A549 (cell line): ENCODE data around the gene TPRX1. TPM values are rescaled to one million over a fixed set of nuclear protein-coding genes. Genes with fewer than 3 reads are reported as not detected.
A peak's percentile ranks its signal among the peaks of the same experiment; 100 is the strongest.
"Not testable (repeated sequence)": the region's sequence is repeated elsewhere in the genome, so short reads cannot be mapped to it uniquely, and the experiment has no call there.

ENCODE experiments used
- ATAC-seq, 2 experiments: fragments of 200-7000 bp in 1 of 2; fragments of >200 bp in 1 of 2; cut with Nextera tagmentation in 1 of 2; cut with Tn5 transposase in 1 of 2; 3 replicates each; pipeline versions ENCODE4 v1.8.0 to v1.9.1; 2018 to 2020; ENCODE audit warnings: mild to moderate bottlenecking in 1 of 2, moderate library complexity in 1 of 2
- CTCF ChIA-PET: fragments of 300-600 bp; sonication (Branson Sonifier 250); formaldehyde crosslinking; extraction: SDS; loops from one replicate; lab custom pipeline; 2021; ENCODE audit warnings: antibody characterized with exemption, inconsistent platforms; lab: Yijun Ruan, JAX
- POLR2A ChIA-PET: fragments of 350-600 bp; formaldehyde crosslinking; extraction: SDS; loops from one replicate; lab custom pipeline; 2021; ENCODE audit warnings: antibody characterized with exemption, inconsistent platforms; lab: Yijun Ruan, JAX
- DNase-seq, 2 experiments: peaks; one replicate each; pipeline versions ENCODE4 v3.0.0 to v3.0.0-alpha.2; 2011 to 2016; ENCODE audit warnings: low read depth in 1 of 2, low spot score in 1 of 2
- FAIRE-seq: peaks from 2 replicates; lab custom pipeline; 2011; peaks lifted over from hg19 to GRCh38; lab: Jason Lieb, UNC
- H3K27ac ChIP-seq, 2 experiments: fragments of >200 bp; sonication (Bioruptor Twin); formaldehyde crosslinking; 3 replicates each; pipeline ENCODE4 v1.5.1; 2016 to 2017
- H3K4me1 ChIP-seq: fragments of >200 bp; sonication (Bioruptor Twin); formaldehyde crosslinking; 3 replicates; pipeline ENCODE4 v1.6.1; 2016
- H3K4me2 ChIP-seq: fragments of >200 bp; sonication (Bioruptor Twin); formaldehyde crosslinking; 3 replicates; pipeline ENCODE4 v1.6.1; 2016
- H3K4me3 ChIP-seq: fragments of >200 bp; sonication (Bioruptor Twin); formaldehyde crosslinking; 3 replicates; pipeline ENCODE4 v1.5.1; 2016
- H3K9me3 ChIP-seq: fragments of >200 bp; sonication (Bioruptor Twin); formaldehyde crosslinking; 3 replicates; pipeline ENCODE4 v1.6.1; 2016
- CHD4 ChIP-seq: fragments of 200-600 bp; sonication (generic); IDR thresholded peaks from 2 replicates; pipeline ENCODE4 v1.6.1; 2016; ENCODE audit warnings: antibody characterized with exemption, mild to moderate bottlenecking, borderline replicate concordance
- EHMT2 ChIP-seq: fragments of 200-600 bp; sonication (generic); IDR thresholded peaks from 2 replicates; pipeline ENCODE4 v1.6.1; 2016; ENCODE audit warnings: antibody characterized with exemption, low read depth, mild to moderate bottlenecking, moderate library complexity
- EP300 ChIP-seq, 2 experiments: fragments of >200 bp; sonication (Bioruptor Twin); formaldehyde crosslinking; IDR thresholded peaks; 2 replicates in 1 of 2; 3 replicates in 1 of 2; pipeline ENCODE4 v1.6.1; 2016 to 2017
- ESRRA ChIP-seq: fragments of 150-350 bp; IDR thresholded peaks from 2 replicates; pipeline ENCODE4 v1.6.1; 2014; ENCODE audit warnings: mild to moderate bottlenecking, low read length, borderline replicate concordance
- FOSB ChIP-seq: fragments of 250-450 bp; sonication (Bioruptor Pico); IDR thresholded peaks from 2 replicates; pipeline ENCODE4 v1.5.0; 2020; ENCODE audit warnings: mild to moderate bottlenecking, moderate library complexity
- GATA3 ChIP-seq: IDR thresholded peaks from 2 replicates; pipeline ENCODE4 v1.6.1; 2012; ENCODE audit warnings: borderline replicate concordance
- HOXB13 ChIP-seq: fragments of 250-450 bp; sonication (Bioruptor Pico); IDR thresholded peaks from 2 replicates; pipeline ENCODE4 v1.5.0; 2020; ENCODE audit warnings: low read depth, mild to moderate bottlenecking, moderate library complexity
- HOXB5 ChIP-seq: fragments of 250-450 bp; sonication (Bioruptor Pico); IDR thresholded peaks from 2 replicates; pipeline ENCODE4 v1.5.0; 2020; ENCODE audit warnings: mild to moderate bottlenecking, moderate library complexity
- KDM5A ChIP-seq: fragments of 200-600 bp; sonication (generic); IDR thresholded peaks from 2 replicates; pipeline ENCODE4 v1.6.1; 2016; ENCODE audit warnings: antibody characterized with exemption, mild to moderate bottlenecking
- NFE2L2 ChIP-seq: fragments of 150-350 bp; conservative IDR thresholded peaks from 2 replicates; pipeline ENCODE4 v1.6.1; 2014; ENCODE audit warnings: low read length
- PHF8 ChIP-seq: fragments of 200-600 bp; sonication (generic); IDR thresholded peaks from 2 replicates; pipeline ENCODE4 v1.6.1; 2016; ENCODE audit warnings: low read depth, mild to moderate bottlenecking, antibody characterized with exemption, moderate library complexity, borderline replicate concordance
- RFX5 ChIP-seq: fragments of 450-650 bp; IDR thresholded peaks from 2 replicates; pipeline ENCODE4 v1.7.1; 2014; ENCODE audit warnings: antibody characterized with exemption, mild to moderate bottlenecking, moderate library complexity
- RNF2 ChIP-seq: fragments of 200-600 bp; sonication (generic); IDR thresholded peaks from 2 replicates; pipeline ENCODE4 v1.6.1; 2016; ENCODE audit warnings: low read depth, mild to moderate bottlenecking, antibody characterized with exemption, moderate library complexity, borderline replicate concordance
- WGBS: methylation state at CpG from one replicate; pipeline ENCODE4 v1.1.6; 2017; ENCODE audit errors: missing lambda C conversion rate; 5-methylcytosine and 5-hydroxymethylcytosine counted together
- polyA plus RNA-seq, 4 experiments: library from polyadenylated mRNA; depleted of rRNA in 3 of 4; stranded (reverse); fragments of >200 nt; fragmentation: RNase III in 1 of 4; extraction: RNeasy Plus Mini Kit Qiagen cat#74134 plus additional on column Dnase treatment in 1 of 4; gene quantifications; 2 replicates in 3 of 4; 3 replicates in 1 of 4; pipeline ENCODE4 v1.2.3, GENCODE V29; 2011 to 2017
- TF ChIP-seq, protein P1 (sequence below): fragments of 250-450 bp; sonication (Bioruptor Pico); IDR thresholded peaks from 2 replicates; pipeline ENCODE4 v1.5.0; 2020; ENCODE audit warnings: low read depth, mild to moderate bottlenecking, moderate library complexity

The TPRX1 gene
- polyA plus RNA-seq, 2 of the 4 experiments (the other 2 are of a cell fraction) = not detected

DNA sequence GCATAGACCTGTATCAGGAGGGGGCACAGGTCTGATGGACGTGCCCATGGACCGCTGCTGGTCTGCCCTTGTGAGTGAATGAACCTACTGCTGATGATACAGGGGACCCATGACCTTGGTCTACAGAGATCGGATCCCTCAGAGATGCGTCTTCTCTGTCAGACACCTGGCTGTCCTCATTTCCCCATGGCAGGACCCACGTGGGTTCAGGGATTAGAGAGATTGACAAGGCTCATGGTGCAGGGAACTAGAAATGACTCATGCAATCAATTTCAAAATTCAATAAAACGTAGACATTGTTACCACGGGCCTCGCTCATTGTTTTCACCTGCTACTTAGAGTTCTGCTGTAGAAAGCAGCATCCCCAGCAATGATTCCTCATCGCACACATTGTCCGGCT is 962 bp upstream of the TPRX1 start:
- Histone ChIP-seq H3K9me3 (peaks cover 4% of the 10 kb centered on the region; the same call in 1 of the 3 replicates), H3K27ac (no peak overlapping the region), H3K4me3 (no peak overlapping the region), H3K4me2 (no peak overlapping the region), H3K4me1 (no peaks in the 10 kb centered on the region; the same call in 2 of the 3 replicates)
- no peak for DNase-seq
- peak in 1 of 2 experiments; percentile 24; a peak in 3 of 6 replicates for ATAC-seq
- CTCF ChIA-PET = interaction anchor here (1.3 to 3.6 kb wide), 5 partner anchors 9 to 63 kb away, joined by 3 to 33 read pairs (median 10); no protein-coding TSS in a partner anchor
- POLR2A ChIA-PET = no interaction called here
- TF ChIP-seq CHD4 = no peak
- no peak for TF ChIP-seq HOXB13 (CRISPR knock-in tag)
- TF ChIP-seq RNF2 = no peak
- TF ChIP-seq ESRRA = no peak
- TF ChIP-seq RFX5 = no peak
- TF ChIP-seq HOXB5 = no peak
- TF ChIP-seq, protein P1, sequence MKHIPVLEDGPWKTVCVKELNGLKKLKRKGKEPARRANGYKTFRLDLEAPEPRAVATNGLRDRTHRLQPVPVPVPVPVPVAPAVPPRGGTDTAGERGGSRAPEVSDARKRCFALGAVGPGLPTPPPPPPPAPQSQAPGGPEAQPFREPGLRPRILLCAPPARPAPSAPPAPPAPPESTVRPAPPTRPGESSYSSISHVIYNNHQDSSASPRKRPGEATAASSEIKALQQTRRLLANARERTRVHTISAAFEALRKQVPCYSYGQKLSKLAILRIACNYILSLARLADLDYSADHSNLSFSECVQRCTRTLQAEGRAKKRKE = no peak
- no peak for TF ChIP-seq EP300 (IDR thresholded peaks at IDR 0.05)
- TF ChIP-seq KDM5A = no peak
- TF ChIP-seq GATA3 = no peak
- no peak for TF ChIP-seq FOSB (CRISPR knock-in tag)
- 52% methylated on average over 10 of the region's 10 CpGs for WGBS
- FAIRE-seq = no peak

DNA sequence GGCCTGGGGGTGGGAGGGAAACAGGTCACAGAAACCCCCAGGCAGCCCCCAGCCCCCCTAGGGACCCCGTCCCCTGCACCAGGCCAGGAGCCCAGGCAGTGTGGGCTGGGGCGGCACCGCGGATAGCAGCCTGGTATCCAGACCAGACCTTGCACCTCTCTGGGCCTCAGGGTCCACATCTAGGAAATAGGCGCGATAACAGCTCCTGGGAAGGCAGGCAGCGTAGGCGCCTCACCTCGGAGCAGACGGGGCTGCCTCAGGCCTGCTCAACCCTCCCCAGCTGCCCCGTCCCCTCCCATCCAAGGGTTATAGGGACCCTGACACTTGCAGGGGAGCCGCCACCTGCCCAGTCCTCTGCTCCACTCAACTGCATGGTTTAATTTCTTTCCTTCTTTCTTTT is 680 bp downstream of the TPRX1 start:
- peak; percentile 48 to 49; a peak in 5 of 6 replicates for ATAC-seq
- CTCF ChIA-PET, H3K9me3 ChIP-seq, H3K4me3 ChIP-seq, H3K4me2 ChIP-seq, H3K4me1 ChIP-seq, DNase-seq, POLR2A ChIA-PET, H3K27ac ChIP-seq, FAIRE-seq: not testable (repeated sequence)
- no CpG with 5 or more reads among the region's 12 CpGs for WGBS

DNA sequence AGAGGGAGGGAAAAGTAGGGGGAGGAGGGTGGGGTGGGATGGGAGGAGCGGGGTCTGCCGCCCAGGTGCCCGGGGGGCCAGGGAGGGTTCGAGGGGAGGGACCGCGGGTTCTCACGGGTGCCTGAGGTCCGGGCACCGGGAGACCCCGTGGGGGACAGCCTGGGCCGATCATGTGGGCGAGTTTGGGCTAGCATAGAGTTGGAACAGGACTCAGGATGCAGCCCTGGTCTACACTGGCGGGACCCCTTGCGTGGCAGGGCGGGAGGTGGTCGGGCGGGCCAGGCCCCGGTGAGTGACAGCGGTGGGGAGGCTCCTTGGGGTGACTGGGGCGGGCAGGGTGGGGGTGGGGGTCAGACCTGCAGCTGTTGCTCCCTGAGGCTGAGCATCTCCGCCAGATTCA is 1.2 kb downstream of the TPRX1 start:
- H3K4me3 ChIP-seq, CTCF ChIA-PET, DNase-seq, FAIRE-seq, H3K9me3 ChIP-seq, H3K4me2 ChIP-seq, H3K4me1 ChIP-seq, POLR2A ChIA-PET, H3K27ac ChIP-seq: not testable (repeated sequence)
- ATAC-seq = peak in 1 of 2 experiments; percentile 27; a peak in 2 of 6 replicates
- 56% methylated on average over 7 of the region's 21 CpGs for WGBS

DNA sequence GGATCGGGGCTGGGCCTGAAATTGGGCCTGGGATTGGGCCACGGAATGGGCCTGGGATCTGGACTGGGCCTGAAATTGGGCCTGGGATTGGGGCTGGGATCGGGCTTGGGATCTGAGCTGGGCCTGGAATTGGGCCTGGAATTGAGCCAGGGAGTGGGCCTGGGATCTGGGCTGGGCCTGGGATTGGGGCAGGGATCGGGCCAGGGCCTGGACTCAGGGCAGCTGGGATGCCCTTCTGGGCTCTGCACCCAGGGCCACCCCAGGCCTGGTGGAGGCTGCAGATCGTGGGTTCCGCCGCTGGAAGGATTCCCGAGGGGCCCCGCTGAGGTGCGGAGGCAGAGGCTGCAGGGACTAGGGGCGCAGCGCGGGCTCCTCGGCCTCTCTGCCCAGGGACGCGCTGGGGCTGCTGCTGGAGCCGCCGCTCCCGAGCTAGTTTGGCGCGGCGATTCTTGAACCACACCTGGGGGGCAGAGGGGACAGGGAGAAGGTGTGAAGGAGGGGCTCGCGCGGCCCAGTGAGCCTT is 1.8 kb downstream of the TPRX1 start:
- H3K4me2 ChIP-seq = no peak overlapping the region
- ChIA-PET CTCF (interaction anchor here (0.8 to 1.7 kb wide), 2 partner anchors 12 to 60 kb away, joined by 4 read pairs; no protein-coding TSS in a partner anchor), POLR2A (no interaction called here)
- ATAC-seq = no peak
- 97% methylated on average over 20 of the region's 25 CpGs for WGBS
- TF ChIP-seq NFE2L2 (no peak), ESRRA (no peak), PHF8 (no peak), EHMT2 (no peak)
- H3K9me3 ChIP-seq = peaks cover 4% of the 10 kb centered on the region; the same call in 1 of the 3 replicates
- FAIRE-seq = no peak
- no peak for DNase-seq
- no peaks in the 10 kb centered on the region for H3K4me1 ChIP-seq
- no peak overlapping the region for H3K4me3 ChIP-seq
- H3K27ac ChIP-seq = no peak overlapping the region

DNA sequence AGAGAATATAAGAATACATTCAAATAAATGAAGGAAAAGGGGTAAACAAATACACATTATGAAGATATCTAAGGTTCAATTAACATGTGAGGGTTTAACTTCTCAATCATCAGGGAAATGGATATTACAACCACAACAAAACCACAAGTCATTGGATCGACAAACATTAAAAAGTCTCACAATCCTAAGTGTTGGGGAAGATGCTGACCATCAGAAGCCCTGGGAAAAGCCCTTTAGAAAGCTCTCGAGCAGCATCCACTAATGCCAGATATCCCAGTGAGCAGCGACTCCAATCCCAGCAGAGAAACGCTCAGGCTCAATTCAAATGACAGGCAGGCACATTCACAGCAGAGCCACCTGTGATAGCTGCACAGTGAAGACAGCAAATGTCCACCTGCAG is 3.1 kb downstream of the TPRX1 start:
- ATAC-seq (no peak), DNase-seq (no peak), FAIRE-seq (peak; percentile 39)
- H3K4me2 ChIP-seq = no peak overlapping the region
- H3K27ac ChIP-seq = no peak overlapping the region
- no peak overlapping the region for H3K4me3 ChIP-seq
- TF ChIP-seq RFX5 = no peak
- 80% methylated on average over 4 of the region's 4 CpGs for WGBS
- ChIA-PET CTCF (interaction anchor here (0.7 to 5.3 kb wide), 5 partner anchors 10 to 63 kb away, joined by 3 to 28 read pairs (median 10); no protein-coding TSS in a partner anchor), POLR2A (no interaction called here)
- H3K4me1 ChIP-seq = no peaks in the 10 kb centered on the region
- H3K9me3 ChIP-seq = peaks cover 4% of the 10 kb centered on the region; the same call in 1 of the 3 replicates
